ENCODE data around the gene SLC1A1.

SLC1A1 gene

DNA sequence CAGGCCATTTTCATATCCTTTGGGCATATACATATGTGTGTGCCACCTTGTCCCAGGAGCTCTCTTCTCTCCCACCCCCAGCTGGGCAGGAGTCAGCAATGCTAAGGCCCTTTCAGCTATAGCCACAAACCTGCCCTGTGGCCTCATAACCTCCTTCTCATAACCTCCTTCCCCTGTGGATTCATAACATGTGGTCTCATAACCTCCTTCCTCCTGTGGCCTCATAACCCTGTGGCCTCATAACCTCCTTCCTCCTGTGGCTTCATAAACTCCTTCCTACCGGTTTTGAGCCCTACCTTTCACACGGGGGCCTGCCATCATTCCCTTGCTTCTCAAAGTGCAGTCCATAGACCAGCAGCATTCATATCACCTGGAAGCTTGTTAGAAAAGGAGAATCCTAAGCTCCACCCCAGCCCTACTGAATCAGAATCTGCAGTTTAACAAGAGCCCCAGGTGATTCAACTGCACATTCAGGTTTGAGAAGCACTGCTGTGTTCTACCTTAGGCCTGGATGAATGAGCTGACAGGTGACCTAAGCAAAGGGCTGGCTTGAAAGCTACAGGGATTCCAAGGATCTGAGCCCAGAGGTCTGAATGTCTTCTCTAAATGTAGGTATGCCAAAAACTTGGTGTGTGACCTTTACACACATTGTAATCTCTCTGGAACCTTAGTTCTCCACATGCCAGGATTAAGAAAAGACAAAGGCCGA lies 129.9 kb downstream of the SLC1A1 start:
- H3K4me3 ChIP-seq (ENCODE audit: low read depth, low read length) = no peak overlapping the region
- POLR2A ChIA-PET = interaction anchor here (0.6 kb wide), 1 partner anchor 67 kb away, joined by 3 read pairs; no protein-coding TSS in a partner anchor
- no peak for DNase-seq (ENCODE audit: low read depth, low spot score)
- TF ChIP-seq CTCF (IDR thresholded peaks at IDR 0.05; ENCODE audit: insufficient read depth, low read length, missing control alignments) = no peak
- CTCF ChIA-PET = interaction anchor here (5.8 kb wide), 1 partner anchor 15 kb away, joined by 26 read pairs; no protein-coding TSS in a partner anchor

GRCh38 chr9:4620881-4621555 lies 130.8 kb downstream of the SLC1A1 start:
- no peak overlapping the region for H3K4me3 ChIP-seq (ENCODE audit: low read depth, low read length)
- ChIA-PET POLR2A (interaction anchor here (0.6 kb wide), 1 partner anchor 67 kb away, joined by 3 read pairs; no protein-coding TSS in a partner anchor), CTCF (interaction anchor here (5.8 kb wide), 1 partner anchor 16 kb away, joined by 26 read pairs; no protein-coding TSS in a partner anchor)
- TF ChIP-seq CTCF (IDR thresholded peaks at IDR 0.05; ENCODE audit: insufficient read depth, low read length, missing control alignments) = no peak
- DNase-seq (ENCODE audit: low read depth, low spot score) = no peak

DNA sequence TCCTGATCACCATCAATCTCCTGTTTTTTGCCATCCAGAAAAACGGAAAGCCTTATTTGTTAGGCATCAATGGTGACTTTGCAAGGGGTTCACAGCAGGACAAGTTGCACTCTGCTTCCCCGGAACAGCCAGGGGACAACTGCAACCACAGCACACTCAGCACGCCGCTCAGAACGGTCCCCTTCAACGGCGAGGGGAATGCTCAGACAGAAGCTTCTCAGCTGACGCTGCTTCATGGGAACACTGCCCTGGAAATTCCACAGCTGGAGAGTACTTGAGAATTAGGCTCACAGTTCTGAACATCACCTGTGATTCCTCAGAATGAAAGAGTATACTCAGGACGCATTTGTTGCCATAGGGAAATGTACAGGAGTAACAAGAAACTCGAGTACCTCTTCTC lies 131.7 kb downstream of the SLC1A1 start:
- POLR2A ChIA-PET = no interaction called here
- CTCF ChIA-PET = interaction anchor here (5.8 kb wide), 1 partner anchor 17 kb away, joined by 26 read pairs; no protein-coding TSS in a partner anchor
- H3K4me3 ChIP-seq (ENCODE audit: low read depth, low read length) = no peak overlapping the region
- TF ChIP-seq CTCF (IDR thresholded peaks at IDR 0.05; ENCODE audit: insufficient read depth, low read length, missing control alignments) = no peak
- DNase-seq (ENCODE audit: low read depth, low spot score) = no peak

- no peak for DNase-seq (ENCODE audit: low read depth, low spot score)
- POLR2A ChIA-PET = no interaction called here
- CTCF ChIA-PET = no interaction called here
- H3K4me3 ChIP-seq (ENCODE audit: low read depth, low read length) = no peak overlapping the region
- peak; percentile 3 for TF ChIP-seq CTCF (IDR thresholded peaks at IDR 0.05; ENCODE audit: insufficient read depth, low read length, missing control alignments)
Observed at GRCh38 chr9:4630836-4631235, 140.6 kb downstream of the SLC1A1 start.

All from AG04449 (cell line).